Adrenal gland (tissue), 12 donors: Measurements from ENCODE around the gene LRBA. TPM values are rescaled to one million over a fixed set of nuclear protein-coding genes. Genes with fewer than 3 reads are reported as not detected.

Experiments used
- DNase-seq, 7 donors: peaks; one replicate each; pipeline ENCODE4 v3.0.0-alpha.2; 2019 to 2020
- H3K27ac ChIP-seq, 5 donors: fragments of 200-600 bp; sonication (generic) in 4 of 5; 1 replicate in 3 of 5; 2 replicates in 2 of 5; pipeline versions ENCODE4 v1.5.1 to v1.8.0; 2016 to 2020; ENCODE audit warnings: mild to moderate bottlenecking in 1 of 5
- H3K27me3 ChIP-seq: fragments of 200-600 bp; 2 replicates; pipeline ENCODE4 v1.8.0; 2021
- H3K36me3 ChIP-seq, 2 donors: fragments of 200-600 bp; replicated peaks in 1 of 2; 1 replicate in 1 of 2; 2 replicates in 1 of 2; pipeline versions ENCODE4 v1.5.1 to v1.8.0; 2018 to 2022
- H3K4me1 ChIP-seq, 2 donors: fragments of 200-600 bp; replicated peaks in 1 of 2; 1 replicate in 1 of 2; 2 replicates in 1 of 2; pipeline versions ENCODE4 v1.5.1 to v1.8.0; 2018 to 2021
- H3K4me3 ChIP-seq, 4 donors: fragments of 200-600 bp; sonication (generic) in 3 of 4; one replicate each; pipeline ENCODE4 v1.5.1; 2016 to 2018
- H3K9me3 ChIP-seq, 3 donors: fragments of 200-600 bp; sonication (generic) in 1 of 3; replicated peaks in 1 of 3; 1 replicate in 2 of 3; 2 replicates in 1 of 3; pipeline versions ENCODE4 v1.5.1 to v1.8.0; 2016 to 2021
- POLR2A ChIP-seq, 2 donors: fragments of 450-650 bp; IDR thresholded peaks; one replicate each; pipeline ENCODE4 v1.6.1; 2017; ENCODE audit warnings: antibody characterized with exemption in 2 of 2, mild to moderate bottlenecking in 2 of 2, moderate library complexity in 1 of 2
- WGBS, 4 donors: extraction: QIAGEN DNeasy Blood & Tissue Kit in 2 of 4; methylation state at CpG; one replicate each; pipeline versions ENCODE4 v1.1.5 to v1.1.7; 2013 to 2017; 5-methylcytosine and 5-hydroxymethylcytosine counted together
- intact Hi-C, 2 donors: fragments of 100-400 bp; cut with DNase I; formaldehyde crosslinking; loops; one replicate each; pipeline versions ENCODE4 v1.14.1 to v1.15.0; 2022 to 2023
- polyA plus RNA-seq, 3 donors: library from polyadenylated mRNA; stranded (reverse); fragments of 200-250 nt in 2 of 3; fragments of 350-450 nt in 1 of 3; fragmentation: Illumina TruSeq in 1 of 3; extraction: RNeasy Lipid Tissue Mini Kit (QIAGEN cat#74804) in 1 of 3; gene quantifications; one replicate each; pipeline ENCODE4 v1.2.3, GENCODE V29; 2013 to 2014
- total RNA-seq, 9 donors: library from RNA; depleted of rRNA in 4 of 9; stranded (reverse); fragments of >200 nt in 4 of 9; fragments of 120-200 nt in 1 of 9; fragmentation: NEBNext Ultra II Directional in 1 of 9; extraction: Animal tissue kit (Norgen Biotek cat#: 25700) in 1 of 9; gene quantifications; one replicate each; pipeline versions ENCODE4 v1.1.0 to v1.2.4, GENCODE V29; 2013 to 2023
- TF ChIP-seq, protein P1 (sequence below), 6 experiments: fragments of 450-650 bp in 4 of 6; fragments of 200-600 bp in 2 of 6; sonication (generic) in 1 of 6; IDR thresholded peaks; 1 replicate in 5 of 6; 2 replicates in 1 of 6; pipeline versions ENCODE4 v1.5.1 to v1.8.0; 2016 to 2021; ENCODE audit warnings: antibody characterized with exemption in 6 of 6, mild to moderate bottlenecking in 2 of 6, moderate library complexity in 1 of 6
- donor health status: healthy with polysubstance abuse.
- donor health status: Bipolar disorder and iron deficiency.
- donor health status: DM: yes; HTN: yes; CAD: no.
- donor health status: DM: no; HTN: no; CAD: no.
- donor health status: DM: no; HTN: no; CAD: no.
- donor health status: DM: yes; HTN: yes; CAD: no.

The LRBA gene
- total and polyA plus RNA-seq, 12 donors = 9.6 to 106 (median 40.6) TPM

DNA sequence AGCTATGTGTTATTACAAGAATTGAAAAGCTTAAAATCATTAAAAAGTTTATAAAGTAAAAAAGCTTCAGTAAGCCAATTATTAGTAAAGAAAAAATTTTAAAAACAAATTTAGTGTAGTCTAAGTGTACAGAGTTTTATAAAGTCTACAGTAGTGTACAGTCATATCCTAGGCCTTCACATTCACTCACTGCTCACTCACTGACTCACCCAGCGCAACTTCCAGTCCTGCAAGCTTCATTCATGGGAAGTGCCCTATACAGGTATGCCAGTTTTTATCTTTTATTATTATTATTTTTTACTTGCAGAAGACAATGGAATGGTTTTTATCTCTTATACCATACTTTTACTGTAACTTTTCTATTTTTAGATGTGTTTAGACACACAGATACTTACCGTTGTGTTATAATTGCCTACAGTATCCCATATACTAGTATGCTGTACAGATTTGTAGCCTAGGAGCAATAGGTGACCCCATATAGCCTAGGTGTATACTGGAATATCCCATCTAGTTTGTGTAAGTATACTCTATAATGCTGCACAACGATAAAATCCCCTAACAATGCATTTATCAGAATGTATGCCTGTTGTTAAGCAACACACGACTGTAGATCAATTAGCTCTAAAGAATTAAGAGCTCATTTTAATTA is 706.1 kb downstream of the LRBA start:
- Histone ChIP-seq H3K4me1 (peaks cover 0 to 5% of the 10 kb centered on the region in 2 donors), H3K27ac (no peak overlapping the region), H3K4me3 (no peak overlapping the region), H3K27me3 (no peaks in the 10 kb centered on the region), H3K9me3 (no peaks in the 10 kb centered on the region), H3K36me3 (no peaks in the 10 kb centered on the region)
- WGBS, 4 donors = 95 to 97% (median 97%) methylated on average over 4 of the region's 4 CpGs
- DNase-seq = no peak
- intact Hi-C loops = no loop called here
- TF ChIP-seq POLR2A (IDR thresholded peaks at IDR 0.05) = no peak
- TF ChIP-seq, protein P1, sequence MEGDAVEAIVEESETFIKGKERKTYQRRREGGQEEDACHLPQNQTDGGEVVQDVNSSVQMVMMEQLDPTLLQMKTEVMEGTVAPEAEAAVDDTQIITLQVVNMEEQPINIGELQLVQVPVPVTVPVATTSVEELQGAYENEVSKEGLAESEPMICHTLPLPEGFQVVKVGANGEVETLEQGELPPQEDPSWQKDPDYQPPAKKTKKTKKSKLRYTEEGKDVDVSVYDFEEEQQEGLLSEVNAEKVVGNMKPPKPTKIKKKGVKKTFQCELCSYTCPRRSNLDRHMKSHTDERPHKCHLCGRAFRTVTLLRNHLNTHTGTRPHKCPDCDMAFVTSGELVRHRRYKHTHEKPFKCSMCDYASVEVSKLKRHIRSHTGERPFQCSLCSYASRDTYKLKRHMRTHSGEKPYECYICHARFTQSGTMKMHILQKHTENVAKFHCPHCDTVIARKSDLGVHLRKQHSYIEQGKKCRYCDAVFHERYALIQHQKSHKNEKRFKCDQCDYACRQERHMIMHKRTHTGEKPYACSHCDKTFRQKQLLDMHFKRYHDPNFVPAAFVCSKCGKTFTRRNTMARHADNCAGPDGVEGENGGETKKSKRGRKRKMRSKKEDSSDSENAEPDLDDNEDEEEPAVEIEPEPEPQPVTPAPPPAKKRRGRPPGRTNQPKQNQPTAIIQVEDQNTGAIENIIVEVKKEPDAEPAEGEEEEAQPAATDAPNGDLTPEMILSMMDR (IDR thresholded peaks at IDR 0.05) = no peak

DNA sequence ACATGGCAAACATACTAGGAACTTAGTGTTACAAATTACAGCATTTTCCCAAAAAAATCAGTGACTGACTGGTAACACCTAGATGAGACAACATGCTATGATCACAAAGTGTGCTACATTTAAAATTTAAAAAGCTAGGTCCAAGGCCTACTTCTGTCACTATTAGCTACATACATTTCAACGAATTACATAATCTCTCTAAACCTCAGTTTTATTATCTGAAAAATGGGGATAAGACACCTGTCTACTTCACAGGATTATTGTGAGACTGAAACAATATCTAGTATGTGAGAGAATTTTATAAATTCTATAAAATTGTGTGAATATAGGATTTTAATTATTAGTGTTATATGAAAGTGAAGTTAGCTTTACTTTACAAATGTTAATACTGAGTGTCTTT is 708.4 kb downstream of the LRBA start:
- intact Hi-C loops = no loop called here

DNA sequence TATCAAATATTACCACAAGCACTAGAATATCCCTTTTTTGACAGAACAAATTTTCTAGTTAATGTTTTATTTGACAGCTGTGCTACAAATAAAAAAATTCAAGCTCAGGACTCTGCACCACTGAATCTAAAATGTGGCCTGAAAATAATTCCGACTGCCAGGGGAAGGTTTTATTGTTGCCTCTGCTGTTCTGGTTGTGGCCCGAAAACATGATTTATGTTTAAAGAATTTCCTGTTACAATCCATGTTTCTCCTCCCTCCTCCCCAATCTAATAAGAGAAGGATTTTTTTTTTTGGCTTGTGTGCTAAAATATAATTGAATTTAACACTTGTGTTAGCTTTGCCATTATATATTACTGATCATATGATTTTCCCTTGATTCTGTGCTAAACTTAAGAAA is 709.1 kb downstream of the LRBA start:
- no peak overlapping the region for H3K27ac ChIP-seq
- H3K4me3 ChIP-seq = no peak overlapping the region
- no peaks in the 10 kb centered on the region for H3K9me3 ChIP-seq
- 42 to 49% (median 44%) methylated on average over 2 of the region's 2 CpGs for WGBS, 4 donors
- TF ChIP-seq, protein P1 (IDR thresholded peaks at IDR 0.05) = no peak
- no peak for TF ChIP-seq POLR2A (IDR thresholded peaks at IDR 0.05)
- intact Hi-C loops = no loop called here
- H3K4me1 ChIP-seq = peaks cover 0 to 11% of the 10 kb centered on the region in 2 donors
- DNase-seq = no peak
- H3K27me3 ChIP-seq = no peaks in the 10 kb centered on the region
- no peaks in the 10 kb centered on the region for H3K36me3 ChIP-seq

More for the DNA sequence above, 708.4 kb downstream of the LRBA start:
- DNase-seq = no peak
- no peaks in the 10 kb centered on the region for H3K36me3 ChIP-seq
- no peak overlapping the region for H3K4me3 ChIP-seq
- H3K27me3 ChIP-seq = no peaks in the 10 kb centered on the region
- 78 to 96% (median 92%) methylated on average over 1 of the region's 1 CpG for WGBS, 4 donors
- TF ChIP-seq, protein P1 (IDR thresholded peaks at IDR 0.05) = no peak
- TF ChIP-seq POLR2A (IDR thresholded peaks at IDR 0.05) = no peak
- H3K9me3 ChIP-seq = no peaks in the 10 kb centered on the region
- H3K4me1 ChIP-seq = peaks cover 0 to 11% of the 10 kb centered on the region in 2 donors
- H3K27ac ChIP-seq = no peak overlapping the region

DNA sequence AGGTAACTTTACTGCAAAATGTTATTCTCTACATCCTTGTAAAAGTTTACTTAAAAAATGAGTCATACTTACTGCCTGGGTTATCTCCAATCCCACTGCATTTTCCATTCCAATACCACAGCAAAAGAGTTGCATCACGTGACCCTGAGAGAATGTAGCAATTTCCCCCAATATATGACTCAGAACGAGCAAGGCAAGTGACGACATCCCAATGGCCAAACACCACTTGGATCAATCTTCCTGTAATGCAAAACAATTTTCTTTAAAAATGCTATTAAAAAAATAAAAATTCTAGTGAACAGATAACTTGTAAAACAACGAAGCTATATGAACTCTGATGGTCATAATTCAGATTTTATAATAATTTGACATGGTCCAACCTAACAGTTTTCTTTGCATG is 712.5 kb downstream of the LRBA start:
- Histone ChIP-seq H3K4me1 (peaks cover 0 to 11% of the 10 kb centered on the region in 2 donors), H3K27me3 (no peaks in the 10 kb centered on the region), H3K9me3 (no peaks in the 10 kb centered on the region), H3K4me3 (no peak overlapping the region), H3K27ac (no peak overlapping the region), H3K36me3 (no peaks in the 10 kb centered on the region)
- intact Hi-C loops = no loop called here
- peak in 5 of 7 donors; percentile 25 to 71 (median 67) for DNase-seq
- WGBS, 4 donors = 44 to 56% (median 50%) methylated on average over 4 of the region's 4 CpGs
- TF ChIP-seq, protein P1 (IDR thresholded peaks at IDR 0.05) = no peak
- TF ChIP-seq POLR2A (IDR thresholded peaks at IDR 0.05) = no peak
